ENCODE data around the gene IL1RAPL2.
A peak's percentile ranks its signal among the peaks of the same experiment; 100 is the strongest.
"Not testable (repeated sequence)": the region's sequence is repeated elsewhere in the genome, so short reads cannot be mapped to it uniquely, and the experiment has no call there.

The IL1RAPL2 gene

GRCh38 chrX:104565791-104566680 lies at the start of gene IL1RAPL2:
IL1RAPL2 (plus strand) TSS chrX:104566199.
- DNase-seq, result peak; percentile 81 to 92

DNA sequence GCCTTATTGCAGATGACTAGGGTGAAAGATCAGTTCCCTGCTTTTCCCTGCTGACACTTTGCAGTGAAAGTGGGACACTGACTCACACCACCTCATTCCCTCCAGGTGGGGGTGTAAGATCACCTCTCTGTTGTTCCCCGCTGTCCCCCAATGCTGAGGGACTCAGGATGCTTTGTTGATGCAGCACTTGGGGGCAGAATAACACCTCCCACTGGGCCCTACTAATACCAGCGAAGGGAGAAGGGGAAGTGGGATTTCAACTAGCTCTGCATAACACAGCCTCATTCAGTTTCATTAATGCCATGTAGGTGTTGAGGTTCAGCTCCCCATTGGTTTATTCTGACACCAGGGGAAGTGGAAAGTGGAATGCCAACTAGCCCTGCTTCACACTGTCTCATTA lies 43.6 kb upstream of the IL1RAPL2 start:
- DNase-seq, result no peak

DNA sequence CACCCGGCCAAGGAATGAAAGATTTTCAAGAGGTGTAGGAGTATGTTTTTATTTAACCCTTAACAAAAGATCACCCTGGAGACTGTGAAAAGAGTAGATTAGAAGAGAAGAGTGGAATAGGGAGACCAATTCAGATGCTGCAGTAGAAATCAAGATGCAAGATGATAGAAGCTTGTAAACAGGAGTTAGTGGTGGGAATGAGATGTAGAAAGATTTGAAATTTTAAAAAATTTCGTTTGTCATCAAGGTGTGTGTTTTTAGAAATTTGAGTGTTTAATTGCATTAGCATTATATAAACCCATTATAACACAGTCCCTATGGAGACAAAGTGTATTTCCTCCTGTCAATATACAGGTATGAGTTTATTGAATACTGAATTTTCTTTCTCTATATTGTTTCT lies 42.1 kb upstream of the IL1RAPL2 start:
- no peak for DNase-seq

DNA sequence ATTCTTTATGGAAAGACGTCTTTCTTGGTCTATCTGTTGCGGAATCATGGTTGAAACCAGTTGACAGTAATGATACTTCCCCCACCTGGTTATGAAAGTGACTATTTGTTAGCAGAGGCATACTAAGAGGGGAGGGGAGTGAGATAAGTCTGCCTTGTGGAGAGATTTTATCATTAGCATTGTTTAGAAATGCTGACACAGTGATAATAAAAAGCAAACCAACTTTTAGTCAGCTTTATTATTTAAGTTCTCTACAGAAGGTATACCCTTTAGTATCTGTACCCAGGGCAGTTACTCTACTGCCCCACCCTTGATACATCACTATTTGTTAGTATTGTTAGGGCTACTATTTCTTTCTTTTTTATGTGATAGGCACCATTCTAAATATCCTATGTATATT lies 26.9 kb upstream of the IL1RAPL2 start:
- DNase-seq, result no peak

- DNase-seq, result not testable (repeated sequence)
Measured at GRCh38 chrX:104542447-104542846, 23.6 kb upstream of the IL1RAPL2 start.

DNA sequence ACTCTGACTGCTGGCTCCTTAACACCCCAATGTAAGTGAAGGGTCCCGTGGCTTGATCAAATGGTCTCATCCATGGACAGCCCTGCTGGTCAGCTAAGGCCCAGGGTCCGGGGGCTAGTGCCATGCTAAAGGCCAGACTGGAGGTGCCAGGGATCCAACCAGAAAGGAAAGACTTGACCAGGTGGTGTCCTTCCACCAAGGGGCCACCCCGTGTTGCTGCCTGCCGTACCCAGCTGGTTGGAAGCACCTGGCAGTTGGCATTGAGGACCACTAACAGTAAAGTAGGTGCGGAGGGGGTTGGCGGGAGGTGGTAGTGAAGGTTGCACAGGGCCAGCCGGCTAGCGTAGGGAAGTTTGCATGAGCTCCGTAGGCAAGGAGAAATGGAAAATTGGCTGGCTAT lies 1.7 kb upstream of the IL1RAPL2 start:
- no peak for DNase-seq

GRCh38 chrX:104564921-104565703 lies 887 bp upstream of the IL1RAPL2 start:
- DNase-seq, result no peak

DNA sequence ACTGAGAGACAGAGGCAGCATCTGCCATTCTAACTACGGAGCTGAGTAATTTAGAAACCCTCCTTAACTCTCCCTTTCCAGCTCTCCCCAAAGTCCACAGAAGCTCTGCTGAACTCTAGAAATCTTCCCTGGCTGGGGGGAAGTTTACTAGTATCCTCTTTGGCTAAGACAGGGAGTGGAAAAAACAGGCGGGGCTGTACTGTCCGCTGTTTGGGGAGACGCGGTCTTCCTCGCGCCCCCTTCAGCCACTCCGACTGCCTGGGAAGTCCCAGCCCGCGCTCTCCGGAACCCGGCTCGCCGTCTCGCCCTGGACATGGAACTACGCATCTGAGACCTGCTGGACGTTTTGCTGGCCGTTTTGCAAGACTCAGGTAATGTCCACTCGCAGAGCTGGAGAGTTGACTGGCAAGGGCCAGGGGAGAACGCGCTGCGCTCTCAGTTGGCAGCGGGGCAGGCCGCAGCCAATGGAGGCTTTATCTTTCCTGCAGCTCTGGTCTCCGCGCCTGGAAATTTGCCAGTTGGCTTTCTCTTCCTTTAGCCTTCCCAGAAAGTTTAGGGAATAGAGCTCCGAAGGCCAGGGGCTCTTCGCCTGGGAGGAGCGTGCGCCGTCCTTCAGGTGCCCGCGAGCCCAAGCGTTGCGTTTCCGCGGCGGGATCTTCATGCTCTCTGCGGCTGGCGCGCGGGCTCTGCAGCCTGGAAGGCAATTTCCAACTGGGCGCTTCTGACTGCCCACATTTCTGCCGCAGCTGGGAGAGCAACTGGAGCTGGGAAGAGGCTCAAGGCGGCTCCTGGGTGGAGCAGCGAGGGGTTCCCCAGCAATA lies 892 bp downstream of the IL1RAPL2 start:
- peak; percentile 36 to 59 for DNase-seq

DNA sequence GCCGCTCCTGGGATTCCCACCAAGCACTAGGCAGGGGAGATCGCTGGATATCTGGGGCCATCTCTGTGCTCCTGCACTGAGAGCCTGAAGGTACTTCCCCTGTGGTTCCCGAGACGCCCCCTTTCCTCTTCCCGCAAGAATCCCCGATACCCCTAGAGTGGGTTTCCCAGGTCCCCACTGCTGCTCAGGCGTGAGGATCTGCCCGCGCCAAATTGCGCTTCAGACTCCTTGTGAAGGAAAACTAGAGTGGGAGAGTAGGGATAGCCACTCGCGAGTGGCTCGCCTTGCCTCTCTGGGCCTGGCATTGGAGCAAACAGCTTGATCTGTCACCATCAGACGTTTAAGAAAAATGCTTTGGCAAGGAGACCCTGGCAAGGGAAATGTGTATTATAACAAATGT lies 1.5 kb downstream of the IL1RAPL2 start:
- DNase-seq, result peak in 1 of 2 experiments; percentile 36

DNA sequence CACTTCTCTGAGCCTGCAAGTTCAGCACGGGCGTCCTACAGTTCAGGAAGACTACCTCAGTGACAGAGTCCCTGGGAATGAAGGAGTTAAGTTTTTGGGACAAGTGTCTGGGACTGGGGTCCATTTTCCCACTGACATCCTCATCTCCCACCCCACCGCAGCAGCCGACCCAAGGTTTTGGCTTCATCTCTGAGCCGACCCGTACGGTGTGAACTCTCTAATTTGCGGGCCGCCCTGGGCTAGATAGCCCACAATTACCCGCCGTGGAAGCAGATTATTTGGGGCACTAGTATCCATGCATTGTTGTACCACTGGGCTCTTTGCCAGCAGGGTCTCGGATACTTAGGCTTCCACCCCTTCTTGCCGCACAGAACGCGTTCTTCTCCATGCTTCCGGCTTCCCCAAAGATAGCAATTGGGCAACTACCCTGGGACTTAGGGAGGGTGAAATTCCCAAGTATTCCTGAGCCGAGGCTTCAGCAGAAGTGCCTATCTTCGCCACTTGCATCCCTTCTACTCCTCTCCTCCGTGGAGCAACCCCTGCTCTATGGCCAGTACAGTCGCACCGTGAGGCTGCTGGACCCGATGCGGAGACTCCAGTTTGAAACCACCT lies 2.4 kb downstream of the IL1RAPL2 start:
- peak in 1 of 2 experiments; percentile 18 for DNase-seq

DNA sequence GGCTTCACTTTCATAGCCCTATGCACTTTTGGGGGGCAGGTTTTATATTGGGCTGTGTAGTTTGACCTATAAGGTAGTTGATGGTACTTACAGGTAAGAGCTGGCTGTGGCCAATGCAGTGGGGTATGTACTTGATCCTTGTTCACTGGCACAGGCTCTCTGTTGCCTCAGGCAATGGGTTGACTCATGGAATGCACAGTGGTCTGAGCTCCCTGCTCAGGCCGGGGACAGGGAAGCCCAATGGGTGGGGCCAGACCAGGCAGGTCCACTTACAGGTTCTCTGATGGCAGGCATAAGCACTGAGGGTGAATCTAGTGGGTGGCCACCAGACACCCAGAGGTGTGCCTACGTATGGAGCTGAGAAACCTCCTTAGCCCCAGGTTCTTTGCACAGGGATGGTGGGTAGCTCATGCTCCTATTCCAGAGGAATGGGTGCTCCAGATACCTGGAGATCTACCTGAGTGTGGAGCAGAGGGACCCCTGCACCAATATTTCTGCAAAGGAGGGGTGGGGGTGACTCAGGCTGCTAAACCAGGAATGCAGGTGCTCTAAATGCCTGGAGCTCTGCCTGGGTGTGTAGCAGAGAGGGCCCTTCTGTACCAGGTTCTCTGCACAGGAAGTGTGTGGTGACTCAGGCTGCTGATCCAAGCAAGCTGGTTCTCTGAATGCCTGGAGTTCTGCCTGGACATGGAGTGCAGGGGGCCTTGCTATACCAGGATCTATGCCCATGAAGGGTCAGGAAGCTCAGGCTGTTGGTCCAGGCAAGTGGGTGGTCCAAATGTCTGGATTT lies 52.3 kb downstream of the IL1RAPL2 start:
- DNase-seq, result no peak

DNA sequence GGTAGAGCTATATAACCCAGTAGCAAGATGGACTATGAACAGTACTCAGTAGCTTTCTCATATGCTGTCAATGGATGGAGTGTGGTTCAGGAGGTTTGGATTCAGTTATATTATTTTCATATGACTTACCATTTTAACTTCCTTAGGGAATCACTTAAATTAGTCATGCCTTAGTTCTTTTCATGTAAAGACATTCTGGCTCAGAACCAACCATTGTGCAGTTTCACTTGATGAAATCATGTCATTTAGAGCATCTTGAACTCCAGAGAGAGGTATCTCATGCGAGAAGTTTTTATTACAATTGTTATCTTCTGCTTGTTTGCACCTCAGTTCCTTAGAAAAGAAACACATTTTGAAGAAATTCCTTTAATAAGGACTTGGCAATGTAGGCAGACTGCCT lies 55.8 kb downstream of the IL1RAPL2 start:
- no peak for DNase-seq

DNA sequence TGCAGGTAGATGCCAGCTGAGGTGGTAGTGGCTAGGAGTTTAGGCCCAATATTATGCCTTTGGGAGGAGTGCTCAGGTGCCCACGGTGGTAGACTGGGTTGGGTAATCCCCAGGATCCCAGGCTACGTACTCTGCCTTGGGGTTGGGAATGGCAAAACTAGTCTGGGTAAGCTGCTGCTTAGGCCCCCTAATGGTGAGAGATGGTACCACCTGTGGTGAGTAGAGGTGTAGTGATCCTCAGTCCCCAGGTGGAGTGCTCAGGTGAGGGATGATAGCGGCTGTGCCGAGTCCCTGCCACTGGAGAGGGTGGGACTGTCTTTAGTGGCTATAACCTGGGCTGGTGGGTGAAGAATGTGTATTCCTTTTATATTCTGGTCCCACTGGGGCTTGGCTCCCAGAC lies 75.2 kb downstream of the IL1RAPL2 start:
- no peak for DNase-seq

- DNase-seq, result no peak
Measured at GRCh38 chrX:104647084-104647483, 81.1 kb downstream of the IL1RAPL2 start.

GRCh38 chrX:104659005-104659744 lies 93.2 kb downstream of the IL1RAPL2 start:
- no peak for DNase-seq

DNA sequence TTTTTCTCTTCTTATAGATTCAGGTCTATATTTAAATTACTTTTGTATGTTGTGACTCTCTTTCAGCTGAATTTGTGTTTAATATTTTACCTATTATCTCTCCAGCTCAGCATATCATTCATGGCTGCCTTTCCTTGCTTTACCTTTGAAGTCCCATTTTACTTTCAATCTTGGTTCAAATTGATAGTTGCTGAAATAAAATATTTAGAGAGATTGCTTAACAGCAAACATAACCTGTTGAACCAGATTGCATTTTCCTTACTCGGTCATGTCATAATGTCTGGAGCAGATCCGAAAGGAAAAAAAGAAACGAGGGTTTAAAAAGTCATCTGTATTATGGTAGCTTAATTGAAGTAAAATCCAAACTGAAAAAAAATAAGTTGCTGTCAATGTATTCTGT lies 94.1 kb downstream of the IL1RAPL2 start:
- no peak for DNase-seq

GRCh38 chrX:104662694-104663093 lies 96.7 kb downstream of the IL1RAPL2 start:
- DNase-seq, result no peak

- DNase-seq, result no peak
Measured at GRCh38 chrX:104665691-104666090, 99.7 kb downstream of the IL1RAPL2 start.

DNA sequence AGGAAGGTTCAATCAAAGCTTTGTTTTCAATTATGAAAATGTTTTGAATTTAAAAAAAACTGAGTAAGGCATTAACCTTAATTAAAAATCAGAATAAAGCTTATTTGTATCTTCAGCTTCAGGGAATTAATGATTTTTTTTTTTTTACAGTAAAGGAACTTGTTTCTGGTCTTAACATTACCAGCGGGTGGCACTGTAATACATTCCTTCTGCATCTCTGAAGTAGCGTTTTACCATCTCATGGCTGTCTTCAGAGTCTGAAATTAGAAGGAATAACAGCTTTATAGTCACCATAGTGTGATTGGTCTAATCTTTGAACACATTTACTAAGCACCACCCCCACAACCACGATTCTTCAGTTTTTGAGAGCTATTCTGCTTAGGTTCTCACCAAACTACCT lies 102.6 kb downstream of the IL1RAPL2 start:
- peak; percentile 14 to 56 for DNase-seq

DNA sequence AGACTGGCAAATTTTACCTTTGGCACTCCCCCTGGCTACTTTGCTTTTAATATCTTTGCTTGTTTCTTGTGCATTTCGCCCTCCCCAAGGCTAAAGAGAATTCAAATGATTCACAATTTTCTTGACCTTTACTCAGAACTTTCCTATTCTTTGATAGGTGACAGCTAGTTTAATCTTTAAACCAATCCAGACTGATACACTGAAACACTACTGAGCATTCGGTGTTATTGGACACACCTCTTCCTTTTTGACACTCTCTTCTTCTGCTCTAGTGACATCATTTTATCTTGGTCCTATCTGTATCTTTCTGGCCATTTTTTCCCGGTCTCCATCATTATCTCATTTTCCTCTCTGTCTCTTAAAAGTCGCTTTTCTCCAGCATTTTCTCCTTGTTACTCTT lies 103.1 kb downstream of the IL1RAPL2 start:
- DNase-seq, result no peak

GRCh38 chrX:104670051-104670450 lies 104.1 kb downstream of the IL1RAPL2 start:
- no peak for DNase-seq

Data from NCI-H526 (cell line).